NT2/D1 (cell line): Measurements from ENCODE around the gene ABCA3.

ENCODE experiments used
- YY1 ChIP-seq: IDR thresholded peaks from 2 replicates; pipeline ENCODE4 v1.6.1; 2011; ENCODE audit not compliant: insufficient read length, insufficient read depth
- ZNF274 ChIP-seq: IDR thresholded peaks from 2 replicates; pipeline ENCODE4 v1.6.1; 2011; ENCODE audit warnings: mild to moderate bottlenecking, low read depth, low read length

- TF ChIP-seq YY1 (no peak), ZNF274 (no peak)
Measured at GRCh38 chr16:2233046-2233775, 107.3 kb downstream of the ABCA3 start.
